ENCODE results near the gene CRKL. TPM values are rescaled to one million over a fixed set of nuclear protein-coding genes. Genes with fewer than 3 reads are reported as not detected.

Gene CRKL
- total and polyA plus RNA-seq, 4 donors, result 12.0 to 45.5 (median 22.6) TPM

GRCh38 chr22:21001601-21002325 lies 84.6 kb downstream of the CRKL start, which contains the start of gene THAP7:
Gene THAP7, minus strand, starts transcription at chr22:21002118. Its CDS starts 207 bp downstream, at chr22:21001911.
- under 1% methylated on average over 83 of the region's 83 CpGs for WGBS
- Histone ChIP-seq H3K4me3 (ENCODE audit: low read depth in 1 of 3, low read length in 3 of 3) (peak within 1 kb of the TSS; percentile 75 to 89 (median 87)), H3K27ac (ENCODE audit: low read depth in 1 of 2, low read length in 2 of 2) (peak within 1 kb of the TSS; percentile 91 to 96), H3K36me3 (ENCODE audit: control insufficient read depth in 4 of 4, insufficient read depth in 3 of 4, low read depth in 1 of 4, low read length in 3 of 4) (peaks cover 0 to 30% (median under 1%) of the 10 kb centered on the region in 4 donors), H3K9me3 (ENCODE audit: control insufficient read depth in 4 of 4, low read length in 3 of 4) (no peaks in the 10 kb centered on the region), H3K27me3 (ENCODE audit: control insufficient read depth in 4 of 4, insufficient read depth in 4 of 4, low read length in 3 of 4) (no peaks in the 10 kb centered on the region), H3K9ac (ENCODE audit: low read depth in 1 of 2, low read length in 2 of 2) (peak within 1 kb of the TSS; percentile 94 to 97), H3K4me1 (ENCODE audit: control insufficient read depth in 4 of 4, insufficient read depth in 4 of 4, low read length in 3 of 4) (peaks cover 12 to 30% (median 23%) of the 10 kb centered on the region in 4 donors)
- TF ChIP-seq CTCF (IDR thresholded peaks at IDR 0.05; ENCODE audit: low read depth, low read length, missing input control), result no peak
- TF ChIP-seq GABPA (IDR thresholded peaks at IDR 0.05 in 1 of 2, conservative IDR thresholded peaks at IDR 0.05 in 1 of 2), result peak in 1 of 2 donors; percentile 92
- no peak for TF ChIP-seq FOXA2 (IDR thresholded peaks at IDR 0.05)
- TF ChIP-seq FOXA1 (IDR thresholded peaks at IDR 0.05), result no peak
- peak; percentile 99 for TF ChIP-seq ZBTB33 (IDR thresholded peaks at IDR 0.05)
- no peak for TF ChIP-seq MAX (IDR thresholded peaks at IDR 0.05)
- no peak for TF ChIP-seq HNF4G (IDR thresholded peaks at IDR 0.05)
- peak in 1 of 2 donors; percentile 48 for TF ChIP-seq RAD21 (IDR thresholded peaks at IDR 0.05)
- TF ChIP-seq HNF4A (conservative IDR thresholded peaks at IDR 0.05), result peak in 1 of 2 donors; percentile 4
- no peak for TF ChIP-seq TAF1 (conservative IDR thresholded peaks at IDR 0.05)
- no peak for TF ChIP-seq EGR1 (IDR thresholded peaks at IDR 0.05; ENCODE audit: low read depth in 2 of 2)
- no peak for TF ChIP-seq NR2F2 (IDR thresholded peaks at IDR 0.05)
- TF ChIP-seq REST (IDR thresholded peaks at IDR 0.05), result peak; percentile 84
- TF ChIP-seq SP1 (IDR thresholded peaks at IDR 0.05), result peak; percentile 57
- peak in 1 of 2 donors; percentile 34 for TF ChIP-seq RXRA (IDR thresholded peaks at IDR 0.05)
- TF ChIP-seq ATF3 (IDR thresholded peaks at IDR 0.05), result no peak
- TF ChIP-seq YY1 (IDR thresholded peaks at IDR 0.05), result peak; percentile 90
- no peak for TF ChIP-seq JUND (IDR thresholded peaks at IDR 0.05)
- peak; percentile 92 for DNase-seq (ENCODE audit: low spot score)

Other genes starting within 250 kb of the CRKL start
- gene SERPIND1, start 143.3 kb upstream of the CRKL start, total RNA-seq, result 100 to 1,000 TPM; 117 to 176 TPM
- 100 to 1,000 TPM; 166 to 173 TPM for gene SERPIND1, start 143.3 kb upstream of the CRKL start, polyA plus RNA-seq
- gene PI4KA, start 58.6 kb upstream of the CRKL start, total RNA-seq, result 10 to 100 TPM; 38.0 to 47.5 TPM
- 10 to 100 TPM; 19.4 to 34.5 TPM for gene PI4KA, start 58.6 kb upstream of the CRKL start, polyA plus RNA-seq
- 10 to 100 TPM; 10.5 to 13.2 TPM for gene SNAP29, start 58.4 kb upstream of the CRKL start, total RNA-seq
- 10 to 100 TPM; 19.3 to 26.2 TPM for gene SNAP29, start 58.4 kb upstream of the CRKL start, polyA plus RNA-seq
- under 1 TPM; 0.51 to 0.75 TPM for gene AIFM3, start 49.8 kb downstream of the CRKL start, total RNA-seq
- gene AIFM3, start 49.8 kb downstream of the CRKL start, polyA plus RNA-seq, result 1 to 10 TPM in 1 of 2 donors, under 1 TPM in 1; 0.38 to 1.1 TPM
- 10 to 100 TPM; 11.1 to 32.5 TPM for gene LZTR1, start 64.9 kb downstream of the CRKL start, total RNA-seq
- gene LZTR1, start 64.9 kb downstream of the CRKL start, polyA plus RNA-seq, result 10 to 100 TPM in 1 of 2 donors, 1 to 10 TPM in 1; 7.9 to 15.3 TPM
- gene THAP7, start 84.7 kb downstream of the CRKL start, total RNA-seq, result 10 to 100 TPM; 10.4 to 18.3 TPM
- gene THAP7, start 84.7 kb downstream of the CRKL start, polyA plus RNA-seq, result 10 to 100 TPM; 20.6 to 21.9 TPM
- under 1 TPM; 0.05 to 0.59 TPM for gene P2RX6, start 97.8 kb downstream of the CRKL start, total RNA-seq
- gene P2RX6, start 97.8 kb downstream of the CRKL start, polyA plus RNA-seq, result under 1 TPM; 0.18 to 0.48 TPM
- gene SLC7A4, start 115.2 kb downstream of the CRKL start, total RNA-seq, result under 1 TPM; 0.23 to 0.42 TPM
- gene SLC7A4, start 115.2 kb downstream of the CRKL start, polyA plus RNA-seq, result under 1 TPM; 0.11 to 0.67 TPM
- not detected for gene LRRC74B, start 128.5 kb downstream of the CRKL start, total RNA-seq
- not detected for gene LRRC74B, start 128.5 kb downstream of the CRKL start, polyA plus RNA-seq

All from liver (tissue), 9 donors.